22Rv1 (cell line): Measurements from ENCODE around the gene MATR3.

ENCODE experiments used
- CTCF ChIP-seq: fragments of 450-650 bp; IDR thresholded peaks from 2 replicates; pipeline ENCODE4 v1.5.1; 2017; ENCODE audit warnings: mild to moderate bottlenecking
- ZFX ChIP-seq: fragments of 450-650 bp; IDR thresholded peaks from 2 replicates; pipeline ENCODE4 v1.6.1; 2017; ENCODE audit warnings: antibody characterized with exemption, borderline replicate concordance

GRCh38 chr5:139253115-139253514 is 40.4 kb upstream of the MATR3 start:
- no peak for TF ChIP-seq CTCF
- TF ChIP-seq ZFX = no peak
